Kidney capillary endothelial cell (primary cell): ENCODE measurements around the gene BTBD16.

ENCODE experiments used
- DNase-seq: peaks from one replicate; pipeline ENCODE4 v3.0.0-alpha.2; 2018; ENCODE audit warnings: low spot score

BTBD16 gene

GRCh38 chr10:122248356-122249302, 22.5 kb upstream of the BTBD16 start:
- DNase-seq, result no peak

GRCh38 chr10:122249303-122249850, 21.7 kb upstream of the BTBD16 start:
- DNase-seq, result no peak

GRCh38 chr10:122249991-122250750, 20.9 kb upstream of the BTBD16 start:
- no peak for DNase-seq

GRCh38 chr10:122251459-122252255, 19.4 kb upstream of the BTBD16 start:
- DNase-seq, result no peak

- DNase-seq, result no peak
Measured at GRCh38 chr10:122252805-122253204, 18.3 kb upstream of the BTBD16 start.

- no peak for DNase-seq
Measured at GRCh38 chr10:122253605-122254004, 17.5 kb upstream of the BTBD16 start.

- DNase-seq, result no peak
Measured at GRCh38 chr10:122254831-122255230, 16.3 kb upstream of the BTBD16 start.

GRCh38 chr10:122255509-122256301, 15.4 kb upstream of the BTBD16 start:
- no peak for DNase-seq

- no peak for DNase-seq
Measured at GRCh38 chr10:122257041-122257440, 14.1 kb upstream of the BTBD16 start.

- DNase-seq, result no peak
Measured at GRCh38 chr10:122258136-122259074, 12.7 kb upstream of the BTBD16 start.

GRCh38 chr10:122259075-122259466, 12.0 kb upstream of the BTBD16 start:
- DNase-seq, result no peak

GRCh38 chr10:122261584-122261983, 9.5 kb upstream of the BTBD16 start:
- DNase-seq, result no peak

GRCh38 chr10:122263971-122264370, 7.1 kb upstream of the BTBD16 start:
- no peak for DNase-seq

GRCh38 chr10:122264436-122264835, 6.7 kb upstream of the BTBD16 start:
- DNase-seq, result no peak

GRCh38 chr10:122264931-122265330, 6.2 kb upstream of the BTBD16 start:
- no peak for DNase-seq

GRCh38 chr10:122265896-122266295, 5.2 kb upstream of the BTBD16 start:
- DNase-seq, result no peak

GRCh38 chr10:122267849-122268737, 3.0 kb upstream of the BTBD16 start:
- peak; percentile 50 for DNase-seq

- no peak for DNase-seq
Measured at GRCh38 chr10:122269059-122269687, 1.9 kb upstream of the BTBD16 start.
